Thyroid gland (tissue), 4 donors: Measurements from ENCODE around the gene PTPRT. TPM values are rescaled to one million over a fixed set of nuclear protein-coding genes. Genes with fewer than 3 reads are reported as not detected.

Experiments
- DNase-seq, 2 donors: peaks; one replicate each; pipeline ENCODE4 v3.0.0-alpha.2; 2019
- H3K27ac ChIP-seq, 3 donors: fragments of 200-600 bp; sonication (generic); 1 replicate in 2 of 3; 2 replicates in 1 of 3; pipeline ENCODE4 v1.5.1; 2016 to 2019; ENCODE audit warnings: mild to moderate bottlenecking in 1 of 3, moderate library complexity in 1 of 3
- H3K27me3 ChIP-seq: fragments of 200-600 bp; sonication (generic); one replicate; pipeline ENCODE4 v1.5.1; 2019
- H3K36me3 ChIP-seq, 2 donors: fragments of 200-600 bp; sonication (generic); one replicate each; pipeline ENCODE4 v1.5.1; 2016 to 2019
- H3K4me1 ChIP-seq, 2 donors: fragments of 200-600 bp; sonication (generic); one replicate each; pipeline ENCODE4 v1.5.1; 2017 to 2019
- H3K4me3 ChIP-seq, 3 donors: fragments of 200-600 bp; sonication (generic); replicated peaks in 1 of 3; 1 replicate in 2 of 3; 2 replicates in 1 of 3; pipeline ENCODE4 v1.5.1; 2016; ENCODE audit warnings: mild to moderate bottlenecking in 1 of 3
- H3K9me3 ChIP-seq: fragments of 200-600 bp; sonication (generic); one replicate; pipeline ENCODE4 v1.5.1; 2017
- CTCF ChIP-seq, 6 experiments: fragments of 200-600 bp in 3 of 6; fragments of 450-650 bp in 3 of 6; sonication (generic) in 3 of 6; IDR thresholded peaks; one replicate each; pipeline ENCODE4 v1.5.1; 2016 to 2019; ENCODE audit warnings: antibody characterized with exemption in 6 of 6, mild to moderate bottlenecking in 2 of 6, inconsistent platforms in 1 of 6, moderate library complexity in 1 of 6
- POLR2A ChIP-seq, 2 donors: fragments of 450-650 bp; IDR thresholded peaks; one replicate each; pipeline ENCODE4 v1.6.1; 2017; ENCODE audit warnings: antibody characterized with exemption in 2 of 2, mild to moderate bottlenecking in 2 of 2, moderate library complexity in 1 of 2
- WGBS, 2 donors: methylation state at CpG; one replicate each; pipeline ENCODE4 v1.1.5; 2017; 5-methylcytosine and 5-hydroxymethylcytosine counted together
- intact Hi-C: fragments of 100-400 bp; cut with DNase I; formaldehyde crosslinking; loops from one replicate; pipeline ENCODE4 v1.15.1; 2023
- total RNA-seq, 4 donors: library from RNA; depleted of rRNA; stranded (reverse); fragments of >200 nt; gene quantifications; one replicate each; pipeline ENCODE4 v1.2.3, GENCODE V29; 2016

PTPRT gene
- total RNA-seq, 4 donors from 2014 or later = 0.11 to 0.15 TPM; not detected in 2

- Histone ChIP-seq H3K4me1 (no peaks in the 10 kb centered on the region), H3K27ac (no peak overlapping the region), H3K9me3 (no peaks in the 10 kb centered on the region), H3K4me3 (no peak overlapping the region), H3K36me3 (no peaks in the 10 kb centered on the region), H3K27me3 (no peaks in the 10 kb centered on the region)
- WGBS, 2 donors = 73 to 85% methylated on average over 1 of the region's 1 CpG
- DNase-seq = no peak
- intact Hi-C loops = no loop called here
- TF ChIP-seq CTCF (IDR thresholded peaks at IDR 0.05) (no peak), POLR2A (IDR thresholded peaks at IDR 0.05) (no peak)
Observed at GRCh38 chr20:43068482-43068881, 121.2 kb downstream of the PTPRT start.

GRCh38 chr20:43066125-43066524 lies 123.6 kb downstream of the PTPRT start:
- no peaks in the 10 kb centered on the region for H3K36me3 ChIP-seq
- no peaks in the 10 kb centered on the region for H3K4me1 ChIP-seq
- no peak for TF ChIP-seq POLR2A (IDR thresholded peaks at IDR 0.05)
- TF ChIP-seq CTCF (IDR thresholded peaks at IDR 0.05) = no peak

GRCh38 chr20:43065299-43065698 lies 124.4 kb downstream of the PTPRT start:
- intact Hi-C loops = no loop called here

More at GRCh38 chr20:43066125-43066524, 123.6 kb downstream of the PTPRT start:
- DNase-seq = no peak
- intact Hi-C loops = no loop called here
- 74% methylated on average over 6 of the region's 6 CpGs for WGBS, 2 donors
- Histone ChIP-seq H3K27me3 (no peaks in the 10 kb centered on the region), H3K27ac (no peak overlapping the region), H3K9me3 (no peaks in the 10 kb centered on the region), H3K4me3 (no peak overlapping the region)

GRCh38 chr20:43058077-43058476 lies 131.6 kb downstream of the PTPRT start:
- WGBS, 2 donors = 86 to 90% methylated on average over 1 of the region's 1 CpG
- H3K36me3 ChIP-seq = no peaks in the 10 kb centered on the region
- TF ChIP-seq CTCF (IDR thresholded peaks at IDR 0.05) (no peak), POLR2A (IDR thresholded peaks at IDR 0.05) (no peak)
- H3K4me1 ChIP-seq = no peaks in the 10 kb centered on the region
- H3K9me3 ChIP-seq = no peaks in the 10 kb centered on the region
- no peak overlapping the region for H3K27ac ChIP-seq
- intact Hi-C loops = no loop called here
- no peak overlapping the region for H3K4me3 ChIP-seq
- no peak for DNase-seq
- H3K27me3 ChIP-seq = no peaks in the 10 kb centered on the region

More at GRCh38 chr20:43065299-43065698, 124.4 kb downstream of the PTPRT start:
- Histone ChIP-seq H3K4me3 (no peak overlapping the region), H3K9me3 (no peaks in the 10 kb centered on the region), H3K4me1 (no peaks in the 10 kb centered on the region), H3K27me3 (no peaks in the 10 kb centered on the region), H3K36me3 (no peaks in the 10 kb centered on the region), H3K27ac (no peak overlapping the region)
- no peak for DNase-seq
- TF ChIP-seq POLR2A (IDR thresholded peaks at IDR 0.05) (no peak), CTCF (IDR thresholded peaks at IDR 0.05) (no peak)

GRCh38 chr20:43057317-43057716 lies 132.4 kb downstream of the PTPRT start:
- intact Hi-C loops = no loop called here
- Histone ChIP-seq H3K27me3 (no peaks in the 10 kb centered on the region), H3K4me3 (no peak overlapping the region), H3K36me3 (no peaks in the 10 kb centered on the region), H3K4me1 (no peaks in the 10 kb centered on the region), H3K9me3 (no peaks in the 10 kb centered on the region), H3K27ac (no peak overlapping the region)
- no peak for DNase-seq
- TF ChIP-seq POLR2A (IDR thresholded peaks at IDR 0.05) = no peak
- TF ChIP-seq CTCF (IDR thresholded peaks at IDR 0.05) = no peak
